ENCODE data around the gene MYO10.

MYO10 gene

DNA sequence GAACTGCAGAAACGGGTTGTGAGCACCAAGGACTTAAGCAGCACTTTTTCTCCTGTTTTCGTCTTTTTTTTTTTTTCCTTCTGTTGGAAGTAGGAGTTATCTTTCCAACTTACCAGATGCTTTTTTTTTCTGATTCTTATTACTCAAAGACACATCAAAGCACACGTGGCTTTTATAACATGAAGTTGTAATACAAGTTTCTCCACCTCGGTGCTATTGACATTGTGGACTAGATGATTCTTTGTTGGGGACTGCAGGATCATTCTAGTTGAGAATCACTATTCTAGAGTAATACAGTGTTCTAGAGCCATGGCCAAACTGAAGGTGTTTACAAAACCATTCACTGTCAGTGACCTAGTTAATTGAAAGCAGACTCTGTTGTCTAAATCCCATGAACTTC lies 51.5 kb downstream of the MYO10 start:
- TF ChIP-seq, protein P1, sequence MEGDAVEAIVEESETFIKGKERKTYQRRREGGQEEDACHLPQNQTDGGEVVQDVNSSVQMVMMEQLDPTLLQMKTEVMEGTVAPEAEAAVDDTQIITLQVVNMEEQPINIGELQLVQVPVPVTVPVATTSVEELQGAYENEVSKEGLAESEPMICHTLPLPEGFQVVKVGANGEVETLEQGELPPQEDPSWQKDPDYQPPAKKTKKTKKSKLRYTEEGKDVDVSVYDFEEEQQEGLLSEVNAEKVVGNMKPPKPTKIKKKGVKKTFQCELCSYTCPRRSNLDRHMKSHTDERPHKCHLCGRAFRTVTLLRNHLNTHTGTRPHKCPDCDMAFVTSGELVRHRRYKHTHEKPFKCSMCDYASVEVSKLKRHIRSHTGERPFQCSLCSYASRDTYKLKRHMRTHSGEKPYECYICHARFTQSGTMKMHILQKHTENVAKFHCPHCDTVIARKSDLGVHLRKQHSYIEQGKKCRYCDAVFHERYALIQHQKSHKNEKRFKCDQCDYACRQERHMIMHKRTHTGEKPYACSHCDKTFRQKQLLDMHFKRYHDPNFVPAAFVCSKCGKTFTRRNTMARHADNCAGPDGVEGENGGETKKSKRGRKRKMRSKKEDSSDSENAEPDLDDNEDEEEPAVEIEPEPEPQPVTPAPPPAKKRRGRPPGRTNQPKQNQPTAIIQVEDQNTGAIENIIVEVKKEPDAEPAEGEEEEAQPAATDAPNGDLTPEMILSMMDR (IDR thresholded peaks at IDR 0.05) = no peak
- H3K4me3 Mint-ChIP-seq = no peak overlapping the region
- H3K4me1 Mint-ChIP-seq = peaks cover 92% of the 10 kb centered on the region
- peak overlapping the region; percentile 78 for H3K27ac Mint-ChIP-seq
- no peak for DNase-seq
- peaks cover 8% of the 10 kb centered on the region for H3K36me3 Mint-ChIP-seq (ENCODE audit: low read depth)
- no peaks in the 10 kb centered on the region for H3K27me3 Mint-ChIP-seq (ENCODE audit: low read depth, poor library complexity)
- H3K9me3 Mint-ChIP-seq = peaks cover 6% of the 10 kb centered on the region

DNA sequence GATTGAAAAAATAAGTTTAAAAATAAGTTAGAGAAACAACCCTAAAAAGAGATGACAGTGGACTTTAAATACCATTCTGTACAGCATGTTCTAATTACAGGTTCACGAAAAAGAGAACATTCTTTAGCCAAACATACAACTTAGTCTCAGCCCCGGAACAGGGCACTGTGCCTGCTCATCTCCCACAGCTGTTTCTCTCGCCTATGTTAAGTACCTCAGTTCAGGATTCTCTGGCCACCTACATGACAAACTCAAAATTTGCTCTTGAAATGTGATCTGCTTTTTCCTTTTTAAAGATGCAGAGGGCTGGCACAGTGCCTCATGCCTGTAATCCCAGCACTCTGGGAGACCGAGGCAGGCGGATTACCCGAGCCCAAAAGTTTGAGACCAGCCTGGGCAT lies 52.3 kb downstream of the MYO10 start:
- H3K27ac Mint-ChIP-seq = peak overlapping the region; percentile 85
- H3K4me3 Mint-ChIP-seq = no peak overlapping the region
- DNase-seq = no peak
- H3K4me1 Mint-ChIP-seq = peaks cover 90% of the 10 kb centered on the region
- peaks cover 8% of the 10 kb centered on the region for H3K36me3 Mint-ChIP-seq (ENCODE audit: low read depth)
- peaks cover 6% of the 10 kb centered on the region for H3K9me3 Mint-ChIP-seq
- TF ChIP-seq, protein P1 (IDR thresholded peaks at IDR 0.05) = no peak
- H3K27me3 Mint-ChIP-seq (ENCODE audit: low read depth, poor library complexity) = no peaks in the 10 kb centered on the region

DNA sequence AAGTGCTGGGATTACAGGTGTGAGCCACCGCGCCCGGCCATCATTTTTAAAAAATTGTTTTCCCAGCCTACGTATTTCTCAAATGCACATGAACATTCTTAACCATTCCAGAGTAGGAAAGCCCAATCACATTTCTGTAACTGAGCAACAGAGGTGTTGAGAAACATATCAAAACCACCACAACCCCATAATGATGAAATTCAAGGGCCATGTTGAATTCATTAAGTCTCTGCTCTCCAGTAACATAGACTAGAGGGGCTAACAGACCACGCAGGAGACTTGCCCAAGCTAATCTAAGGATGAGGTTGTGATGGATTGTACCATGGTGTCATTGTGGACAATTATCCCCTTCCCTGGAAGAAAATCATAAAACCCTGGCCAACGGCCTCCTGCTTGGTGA lies 52.9 kb downstream of the MYO10 start:
- H3K4me3 Mint-ChIP-seq = no peak overlapping the region

DNA sequence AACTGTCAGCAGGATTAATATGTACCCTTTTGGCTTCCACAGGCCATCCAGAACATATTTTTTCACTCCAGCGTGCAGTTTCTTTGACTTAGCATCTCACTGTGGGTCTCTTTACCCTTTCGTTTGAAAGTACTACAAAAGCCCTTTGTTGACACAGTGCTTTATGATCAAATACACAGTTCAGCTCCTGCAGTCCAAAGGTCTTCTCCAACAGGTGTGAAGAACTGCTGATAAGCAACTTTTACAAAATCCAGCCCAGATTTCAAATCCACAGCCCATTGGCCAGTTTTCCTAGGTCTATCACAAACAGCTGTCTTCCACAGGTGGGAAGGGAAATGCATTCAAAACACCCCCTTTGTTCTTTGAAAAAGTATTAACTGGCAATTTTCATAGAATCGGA lies 54.8 kb downstream of the MYO10 start:
- H3K4me3 Mint-ChIP-seq = no peak overlapping the region
- H3K4me1 Mint-ChIP-seq = peaks cover 72% of the 10 kb centered on the region
- no peaks in the 10 kb centered on the region for H3K27me3 Mint-ChIP-seq (ENCODE audit: low read depth, poor library complexity)
- peak overlapping the region; percentile 37 for H3K27ac Mint-ChIP-seq
- H3K36me3 Mint-ChIP-seq (ENCODE audit: low read depth) = peaks cover 24% of the 10 kb centered on the region
- TF ChIP-seq, protein P1 (IDR thresholded peaks at IDR 0.05) = no peak
- peaks cover 4% of the 10 kb centered on the region for H3K9me3 Mint-ChIP-seq
- DNase-seq = no peak

More for the DNA sequence above, 52.9 kb downstream of the MYO10 start:
- no peak overlapping the region for H3K27ac Mint-ChIP-seq
- TF ChIP-seq, protein P1 (IDR thresholded peaks at IDR 0.05) = no peak
- peaks cover 84% of the 10 kb centered on the region for H3K4me1 Mint-ChIP-seq
- H3K27me3 Mint-ChIP-seq (ENCODE audit: low read depth, poor library complexity) = no peaks in the 10 kb centered on the region
- no peak for DNase-seq
- H3K36me3 Mint-ChIP-seq (ENCODE audit: low read depth) = peaks cover 8% of the 10 kb centered on the region
- H3K9me3 Mint-ChIP-seq = peaks cover 6% of the 10 kb centered on the region

DNA sequence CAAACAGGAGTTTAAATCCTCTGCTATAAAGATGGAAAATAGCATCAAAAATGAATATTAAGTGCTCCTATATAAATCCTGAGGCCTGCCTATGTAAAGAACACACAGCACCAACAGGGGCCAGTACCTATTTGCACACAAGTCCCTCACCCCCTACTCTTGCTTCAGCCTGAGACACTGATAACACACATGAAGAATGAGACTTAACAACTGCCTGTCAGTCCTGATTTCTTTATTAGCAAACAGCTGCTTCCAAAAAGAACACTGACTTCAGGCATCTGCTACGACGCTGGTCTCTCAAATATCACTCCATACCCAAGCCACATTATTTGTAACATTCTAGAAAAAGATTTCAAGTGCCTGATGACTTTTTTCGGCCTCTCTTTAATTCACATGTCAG lies 55.5 kb downstream of the MYO10 start:
- DNase-seq = no peak
- peak overlapping the region; percentile 63 for H3K27ac Mint-ChIP-seq
- H3K27me3 Mint-ChIP-seq (ENCODE audit: low read depth, poor library complexity) = no peaks in the 10 kb centered on the region
- no peak overlapping the region for H3K4me3 Mint-ChIP-seq
- TF ChIP-seq, protein P1 (IDR thresholded peaks at IDR 0.05) = no peak
- H3K36me3 Mint-ChIP-seq (ENCODE audit: low read depth) = peaks cover 31% of the 10 kb centered on the region
- peaks cover 7% of the 10 kb centered on the region for H3K9me3 Mint-ChIP-seq
- peaks cover 65% of the 10 kb centered on the region for H3K4me1 Mint-ChIP-seq

DNA sequence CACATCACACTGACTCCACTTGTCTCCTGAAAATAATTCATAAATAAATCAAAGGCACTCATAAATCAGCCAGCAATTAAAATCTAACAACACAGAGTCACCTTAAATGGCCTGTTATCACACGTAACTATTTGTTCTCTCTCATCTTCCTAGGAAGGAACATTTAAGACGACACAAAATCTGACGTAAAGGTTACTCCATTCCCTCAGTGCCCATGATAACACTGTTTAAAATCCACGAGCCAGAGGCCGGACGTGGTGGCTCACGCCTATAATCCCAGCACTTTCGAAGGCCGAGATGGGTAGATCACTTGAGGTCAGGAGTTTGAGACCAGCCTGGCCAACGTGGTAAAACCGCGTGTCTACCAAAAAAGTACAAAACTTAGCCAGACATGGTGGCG lies 56.4 kb downstream of the MYO10 start:
- Mint-ChIP-seq H3K4me3 (no peak overlapping the region), H3K4me1 (peaks cover 56% of the 10 kb centered on the region), H3K9me3 (peaks cover 16% of the 10 kb centered on the region), H3K36me3 (ENCODE audit: low read depth) (peaks cover 40% of the 10 kb centered on the region), H3K27me3 (ENCODE audit: low read depth, poor library complexity) (peaks cover 2% of the 10 kb centered on the region), H3K27ac (peak overlapping the region; percentile 44)
- DNase-seq = no peak
- TF ChIP-seq, protein P1 (IDR thresholded peaks at IDR 0.05) = no peak
